B cell (primary cell): Measurements from ENCODE around the gene MRC2. TPM values are rescaled to one million over a fixed set of nuclear protein-coding genes. Genes with fewer than 3 reads are reported as not detected.

Experiments
- ATAC-seq: fragments of 200-7000 bp; cut with Tn5 transposase; one replicate; pipeline ENCODE4 v1.10.0; 2021; ENCODE audit warnings: low read depth, mild to moderate bottlenecking, moderate number of reproducible peaks, moderate library complexity
- CTCF ChIA-PET: fragments of 350-600 bp; sonication (Branson Sonifier 250); formaldehyde crosslinking; loops from one replicate; lab custom pipeline; 2021; ENCODE audit warnings: antibody characterized with exemption, inconsistent platforms; lab: Charles Lee
- POLR2A ChIA-PET: fragments of 350-600 bp; sonication (Branson Sonifier 250); formaldehyde crosslinking; loops from one replicate; lab custom pipeline; 2021; ENCODE audit warnings: antibody characterized with exemption; lab: Charles Lee
- DNase-seq: peaks from one replicate; pipeline ENCODE4 v3.0.0; 2013
- H2AFZ ChIP-seq: 2 replicates; pipeline ENCODE4 v1.6.1; 2012; ENCODE audit warnings: mild to moderate bottlenecking, low read depth, low read length; ENCODE audit not compliant: insufficient read depth, poor library complexity, severe bottlenecking
- H3K27ac ChIP-seq, 2 donors: 1 replicate in 1 of 2; 2 replicates in 1 of 2; pipeline ENCODE4 v1.5.1; 2012 to 2013; ENCODE audit warnings: low read length in 2 of 2, mild to moderate bottlenecking in 2 of 2, moderate library complexity in 1 of 2
- H3K27me3 ChIP-seq, 4 experiments: fragments of 200-600 bp in 1 of 4; sonication (generic) in 1 of 4; replicated peaks in 1 of 4; 1 replicate in 2 of 4; 2 replicates in 2 of 4; pipeline versions ENCODE4 v1.6.1 to v1.7.0; 2013 to 2016; ENCODE audit warnings: low read length in 3 of 4, mild to moderate bottlenecking in 2 of 4, mixed read lengths in 1 of 4, moderate library complexity in 1 of 4; ENCODE audit not compliant: insufficient read depth in 4 of 4, control insufficient read depth in 3 of 4; ENCODE audit errors: control extremely low read depth in 1 of 4
- H3K36me3 ChIP-seq, 2 experiments: replicated peaks in 1 of 2; 1 replicate in 1 of 2; 2 replicates in 1 of 2; pipeline versions ENCODE4 v1.6.1 to v1.7.1; 2013; ENCODE audit warnings: low read length in 1 of 2; ENCODE audit not compliant: insufficient read depth in 2 of 2, control insufficient read depth in 1 of 2; ENCODE audit errors: control extremely low read depth in 1 of 2, extremely low read depth in 1 of 2
- H3K4me1 ChIP-seq, 2 donors: fragments of 200-600 bp in 1 of 2; sonication (generic) in 1 of 2; 1 replicate in 1 of 2; 2 replicates in 1 of 2; pipeline versions ENCODE4 v1.5.1 to v1.6.1; 2013 to 2017; ENCODE audit warnings: low read length in 2 of 2; ENCODE audit not compliant: control insufficient read depth in 2 of 2, insufficient read depth in 2 of 2
- H3K4me2 ChIP-seq: replicated peaks from 2 replicates; pipeline ENCODE3; 2012; ENCODE audit warnings: mild to moderate bottlenecking, low read depth, low read length; ENCODE audit not compliant: poor library complexity, severe bottlenecking
- H3K4me3 ChIP-seq, 5 experiments: fragments of 200-600 bp in 1 of 5; sonication (generic) in 1 of 5; 1 replicate in 3 of 5; 2 replicates in 2 of 5; pipeline versions ENCODE4 v1.5.1 to v1.7.0; 2011 to 2016; ENCODE audit warnings: low read length in 4 of 5, mild to moderate bottlenecking in 4 of 5, low read depth in 2 of 5, control low read depth in 1 of 5, moderate library complexity in 1 of 5; ENCODE audit not compliant: insufficient read depth in 1 of 5; ENCODE audit errors: control extremely low read depth in 1 of 5, extremely low read depth in 1 of 5
- H3K79me2 ChIP-seq: fragments of 200-600 bp; sonication (generic); one replicate; pipeline ENCODE4 v1.6.0; 2016; ENCODE audit warnings: low read length; ENCODE audit not compliant: control insufficient read depth, insufficient read depth
- H3K9ac ChIP-seq: fragments of 200-600 bp; sonication (generic); 2 replicates; pipeline ENCODE4 v1.6.1; 2017; ENCODE audit warnings: mild to moderate bottlenecking, low read length, moderate library complexity
- H3K9me3 ChIP-seq, 3 donors: one replicate each; pipeline versions ENCODE4 v1.6.1 to v1.7.1; 2013; ENCODE audit warnings: low read length in 2 of 3; ENCODE audit not compliant: control insufficient read depth in 2 of 3, insufficient read depth in 1 of 3; ENCODE audit errors: control extremely low read depth in 1 of 3
- H4K20me1 ChIP-seq: 2 replicates; pipeline ENCODE4 v1.6.0; 2012; ENCODE audit warnings: mild to moderate bottlenecking, low read length; ENCODE audit not compliant: insufficient read depth, control insufficient read depth, poor library complexity, severe bottlenecking
- H3K27ac Mint-ChIP-seq: one replicate; pipeline ENCODE4 v1.8.0; 2021; ENCODE audit warnings: mixed read lengths
- H3K27me3 Mint-ChIP-seq: one replicate; pipeline ENCODE4 v1.8.0; 2021; ENCODE audit warnings: mixed read lengths
- H3K4me1 Mint-ChIP-seq: one replicate; pipeline ENCODE4 v1.8.0; 2021; ENCODE audit warnings: mixed read lengths
- H3K4me3 Mint-ChIP-seq: one replicate; pipeline ENCODE4 v1.8.0; 2021; ENCODE audit warnings: mixed read lengths
- H3K9me3 Mint-ChIP-seq: one replicate; pipeline ENCODE4 v1.8.0; 2022; ENCODE audit warnings: mixed read lengths; ENCODE audit not compliant: insufficient read depth
- EZH2 ChIP-seq: IDR thresholded peaks from 2 replicates; pipeline ENCODE4 v1.6.1; 2012; ENCODE audit warnings: borderline replicate concordance, low read depth, mild to moderate bottlenecking, moderate library complexity, low read length; ENCODE audit not compliant: insufficient read depth, poor library complexity, severe bottlenecking
- WGBS: methylation state at CpG from one replicate; pipeline ENCODE4 v1.1.5; 2013; ENCODE audit warnings: missing lambda C conversion rate; ENCODE audit not compliant: insufficient coverage; 5-methylcytosine and 5-hydroxymethylcytosine counted together
- intact Hi-C: fragments of 100-400 bp; cut with micrococcal nuclease; formaldehyde crosslinking; loops from one replicate; pipeline ENCODE4 v1.10.0; 2022
- polyA plus RNA-seq: library from polyadenylated mRNA; depleted of rRNA; stranded (reverse); fragments of >200 nt; gene quantifications from 2 replicates; pipeline ENCODE4 v1.2.3, GENCODE V29; 2012
- total RNA-seq, 2 donors: library from RNA; stranded (reverse); fragments of 120-200 nt in 1 of 2; gene quantifications; 1 replicate in 1 of 2; 2 replicates in 1 of 2; pipeline versions ENCODE4 v1.2.3 to v1.2.4, GENCODE V29; 2013 to 2022
- TF ChIP-seq, protein P1 (sequence below): fragments of 200-600 bp; IDR thresholded peaks from one replicate; pipeline ENCODE4 v1.8.0; 2022; ENCODE audit warnings: antibody characterized with exemption, mild to moderate bottlenecking

The MRC2 gene
- total and polyA plus RNA-seq, 2 donors (not counting 1 experiment from before 2014, with no cell fraction given), result 0.09 to 0.34 TPM

DNA sequence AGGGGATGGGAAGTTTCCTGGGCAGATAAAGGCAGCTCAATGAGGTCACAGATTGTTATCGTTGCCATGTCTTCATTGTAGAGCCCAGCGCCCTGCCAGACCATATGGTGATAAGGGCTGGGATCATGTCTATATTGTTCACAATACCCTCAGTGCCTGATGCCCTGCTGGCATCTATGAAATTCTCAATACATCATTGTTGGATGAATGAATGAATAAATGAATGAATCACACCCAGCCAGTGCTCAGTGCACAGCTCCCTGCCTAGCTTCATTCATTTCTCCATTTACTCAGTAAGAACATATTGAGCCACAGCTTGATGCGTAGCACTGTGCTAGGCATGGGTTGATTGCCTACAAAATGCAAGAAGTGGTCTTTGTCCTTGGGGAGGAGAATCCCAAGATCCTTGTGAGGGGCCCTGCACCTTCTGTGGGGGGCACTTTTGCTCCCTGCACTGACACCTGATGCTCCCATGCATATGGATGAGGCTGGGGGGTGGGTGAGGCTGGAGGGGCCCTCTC is 29.7 kb downstream of the MRC2 start:
- H3K4me1 Mint-ChIP-seq, result peaks cover 18% of the 10 kb centered on the region
- H3K9me3 Mint-ChIP-seq, result peaks cover 6% of the 10 kb centered on the region
- H3K27ac ChIP-seq, result no peak overlapping the region
- peaks cover 0 to 2% (median 0%) of the 10 kb centered on the region in 4 experiments for H3K27me3 ChIP-seq
- H3K9ac ChIP-seq, result no peak overlapping the region
- H3K27me3 Mint-ChIP-seq, result no peaks in the 10 kb centered on the region
- H3K36me3 ChIP-seq, result no peaks in the 10 kb centered on the region
- peaks cover 0 to 3% (median 0%) of the 10 kb centered on the region in 3 donors for H3K9me3 ChIP-seq
- no peak overlapping the region for H3K27ac Mint-ChIP-seq
- ChIA-PET POLR2A (no interaction called here), CTCF (no interaction called here)
- no peak overlapping the region for H3K4me3 Mint-ChIP-seq
- no CpG with 5 or more reads among the region's 3 CpGs for WGBS
- H3K4me3 ChIP-seq, result no peak overlapping the region
- ATAC-seq (no peak), DNase-seq (no peak)
- H4K20me1 ChIP-seq, result no peaks in the 10 kb centered on the region
- peaks cover 11 to 17% of the 10 kb centered on the region in 2 donors for H3K4me1 ChIP-seq
- no peak overlapping the region for H2AFZ ChIP-seq
- TF ChIP-seq, protein P1, sequence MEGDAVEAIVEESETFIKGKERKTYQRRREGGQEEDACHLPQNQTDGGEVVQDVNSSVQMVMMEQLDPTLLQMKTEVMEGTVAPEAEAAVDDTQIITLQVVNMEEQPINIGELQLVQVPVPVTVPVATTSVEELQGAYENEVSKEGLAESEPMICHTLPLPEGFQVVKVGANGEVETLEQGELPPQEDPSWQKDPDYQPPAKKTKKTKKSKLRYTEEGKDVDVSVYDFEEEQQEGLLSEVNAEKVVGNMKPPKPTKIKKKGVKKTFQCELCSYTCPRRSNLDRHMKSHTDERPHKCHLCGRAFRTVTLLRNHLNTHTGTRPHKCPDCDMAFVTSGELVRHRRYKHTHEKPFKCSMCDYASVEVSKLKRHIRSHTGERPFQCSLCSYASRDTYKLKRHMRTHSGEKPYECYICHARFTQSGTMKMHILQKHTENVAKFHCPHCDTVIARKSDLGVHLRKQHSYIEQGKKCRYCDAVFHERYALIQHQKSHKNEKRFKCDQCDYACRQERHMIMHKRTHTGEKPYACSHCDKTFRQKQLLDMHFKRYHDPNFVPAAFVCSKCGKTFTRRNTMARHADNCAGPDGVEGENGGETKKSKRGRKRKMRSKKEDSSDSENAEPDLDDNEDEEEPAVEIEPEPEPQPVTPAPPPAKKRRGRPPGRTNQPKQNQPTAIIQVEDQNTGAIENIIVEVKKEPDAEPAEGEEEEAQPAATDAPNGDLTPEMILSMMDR, result no peak
- no peak for TF ChIP-seq EZH2
- no peak overlapping the region for H3K4me2 ChIP-seq
- intact Hi-C loops, result no loop called here
- H3K79me2 ChIP-seq, result no peaks in the 10 kb centered on the region

DNA sequence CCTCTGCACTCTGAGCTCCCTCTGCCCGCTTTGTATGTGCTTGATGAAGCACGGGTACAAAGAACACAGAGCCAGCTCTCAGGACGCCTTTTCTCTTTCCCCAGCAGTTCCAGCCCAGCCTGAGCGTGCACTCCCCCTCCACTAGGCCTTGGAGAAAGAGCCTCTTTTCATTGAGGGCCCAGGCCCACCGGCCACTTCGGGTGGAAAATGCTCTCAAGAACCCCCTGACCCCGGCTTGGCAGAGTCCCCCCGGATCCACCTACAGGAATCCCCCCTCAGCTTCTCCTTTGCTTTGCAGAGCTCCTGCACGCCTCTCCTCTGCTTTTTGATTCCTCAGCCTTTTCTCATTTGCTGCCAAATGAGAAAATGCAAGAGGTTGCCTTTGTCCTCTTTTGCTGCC is 30.2 kb downstream of the MRC2 start:
- TF ChIP-seq, protein P1, result no peak
- TF ChIP-seq EZH2, result no peak
- no peak overlapping the region for H3K4me2 ChIP-seq
- H3K79me2 ChIP-seq, result no peaks in the 10 kb centered on the region
- H3K27ac ChIP-seq, result no peak overlapping the region
- no peak overlapping the region for H3K9ac ChIP-seq
- ChIA-PET CTCF (no interaction called here), POLR2A (no interaction called here)
- H3K27ac Mint-ChIP-seq, result no peak overlapping the region
- H3K4me3 Mint-ChIP-seq, result no peak overlapping the region
- no peaks in the 10 kb centered on the region for H3K27me3 Mint-ChIP-seq
- no peaks in the 10 kb centered on the region for H3K27me3 ChIP-seq
- no peak overlapping the region for H3K4me3 ChIP-seq
- H3K36me3 ChIP-seq, result no peaks in the 10 kb centered on the region
- H4K20me1 ChIP-seq, result no peaks in the 10 kb centered on the region
- H3K9me3 ChIP-seq, result peaks cover 0 to 3% (median 0%) of the 10 kb centered on the region in 3 donors
- 94% methylated on average over 9 of the region's 9 CpGs for WGBS
- intact Hi-C loops, result no loop called here
- ATAC-seq (no peak), DNase-seq (no peak)
- H3K4me1 Mint-ChIP-seq, result peaks cover 14% of the 10 kb centered on the region
- H2AFZ ChIP-seq, result no peak overlapping the region
- H3K4me1 ChIP-seq, result peaks cover 11 to 14% of the 10 kb centered on the region in 2 donors
- peaks cover 8% of the 10 kb centered on the region for H3K9me3 Mint-ChIP-seq
